Stimulated activated CD4-positive, alpha-beta T cell treated with anti-CD3 and anti-CD28 coated beads, Interleukin-12 subunit alpha, Interleukin-12 subunit beta, amount 100 ng/mL, for 48 hours (primary cell): ENCODE results near the gene MRPS26.
"Not testable (repeated sequence)": the region's sequence is repeated elsewhere in the genome, so short reads cannot be mapped to it uniquely, and the experiment has no call there.

Experiments used
- DNase-seq, 3 donors: peaks; one replicate each; pipeline ENCODE4 v3.0.0-alpha.2; 2020; ENCODE audit warnings: low read depth in 2 of 3, low spot score in 1 of 3

Gene MRPS26

GRCh38 chr20:3045816-3046676, at the start of gene MRPS26:
TSS of gene MRPS26 (plus strand) at chr20:3046052. CDS start at chr20:3046069, 17 bp downstream.
- DNase-seq = peak; percentile 67 to 79 (median 68)

- no peak for DNase-seq
Measured at GRCh38 chr20:2998728-2999127, 47.1 kb upstream of the MRPS26 start.

GRCh38 chr20:3000852-3001523, 44.9 kb upstream of the MRPS26 start:
- no peak for DNase-seq

- no peak for DNase-seq
Measured at GRCh38 chr20:3003416-3003815, 42.4 kb upstream of the MRPS26 start.

GRCh38 chr20:3010985-3011723, 34.7 kb upstream of the MRPS26 start:
- peak in 2 of 3 donors; percentile 25 for DNase-seq

- peak; percentile 19 to 29 (median 23) for DNase-seq
Measured at GRCh38 chr20:3011752-3012151, 34.1 kb upstream of the MRPS26 start.

GRCh38 chr20:3013771-3014170, 32.1 kb upstream of the MRPS26 start:
- DNase-seq = no peak

GRCh38 chr20:3014179-3014578, 31.7 kb upstream of the MRPS26 start:
- peak in 2 of 3 donors; percentile 22 to 30 for DNase-seq

- peak; percentile 22 to 44 (median 42) for DNase-seq
Measured at GRCh38 chr20:3014662-3015061, 31.2 kb upstream of the MRPS26 start.

- DNase-seq = not testable (repeated sequence)
Measured at GRCh38 chr20:3015302-3015701, 30.6 kb upstream of the MRPS26 start.

GRCh38 chr20:3021327-3021726, 24.5 kb upstream of the MRPS26 start:
- DNase-seq = no peak

- no peak for DNase-seq
Measured at GRCh38 chr20:3021777-3022176, 24.1 kb upstream of the MRPS26 start.

GRCh38 chr20:3022559-3023490, 23.0 kb upstream of the MRPS26 start:
- not testable (repeated sequence) for DNase-seq

GRCh38 chr20:3027987-3028386, 17.9 kb upstream of the MRPS26 start:
- no peak for DNase-seq

- DNase-seq = no peak
Measured at GRCh38 chr20:3031524-3032147, 14.2 kb upstream of the MRPS26 start.

GRCh38 chr20:3032624-3033023, 13.2 kb upstream of the MRPS26 start:
- no peak for DNase-seq

GRCh38 chr20:3037654-3038053, 8.2 kb upstream of the MRPS26 start:
- no peak for DNase-seq

- no peak for DNase-seq
Measured at GRCh38 chr20:3038454-3038853, 7.4 kb upstream of the MRPS26 start.

GRCh38 chr20:3039426-3039825, 6.4 kb upstream of the MRPS26 start:
- DNase-seq = no peak

- DNase-seq = no peak
Measured at GRCh38 chr20:3040086-3040485, 5.8 kb upstream of the MRPS26 start.
